IMR-90 (cell line): ENCODE data around the gene TLR6. TPM values are rescaled to one million over a fixed set of nuclear protein-coding genes. Genes with fewer than 3 reads are reported as not detected.

Source experiments
- ATAC-seq: fragments of 200-7000 bp; cut with Tn5 transposase; 2 replicates; pipeline ENCODE4 v1.9.1; 2020; ENCODE audit warnings: low read depth, mild to moderate bottlenecking, moderate library complexity
- BruUV-seq: library from RNA; stranded (reverse); fragments of 400-500 nt; replicated peaks from 2 replicates; lab custom pipeline; 2021; lab: Mats Ljungman, UMichigan
- CTCF ChIA-PET: fragments of 300-600 bp; formaldehyde crosslinking; extraction: SDS; loops from one replicate; lab custom pipeline; 2021; ENCODE audit warnings: antibody characterized with exemption; lab: Yijun Ruan, JAX
- POLR2A ChIA-PET: fragments of 300-600 bp; sonication (Branson Sonifier 250); formaldehyde crosslinking; loops from one replicate; lab custom pipeline; 2022; ENCODE audit warnings: antibody characterized with exemption; ENCODE audit not compliant: unreplicated experiment; lab: Charles Lee
- DNase-seq: peaks from one replicate; pipeline ENCODE4 v3.0.0; 2013
- H2AFZ ChIP-seq: replicated peaks from 2 replicates; pipeline ENCODE3; 2013; ENCODE audit warnings: low read length, mild to moderate bottlenecking; ENCODE audit not compliant: poor library complexity
- H2AK5ac ChIP-seq: 2 replicates; pipeline ENCODE4 v1.6.1; 2013; ENCODE audit warnings: low read depth, low read length, inconsistent platforms
- H2AK9ac ChIP-seq: replicated peaks from 2 replicates; pipeline ENCODE3; 2013; ENCODE audit warnings: mild to moderate bottlenecking, low read depth, low read length, moderate library complexity; ENCODE audit not compliant: poor library complexity
- H2BK120ac ChIP-seq: 2 replicates; pipeline ENCODE4 v1.6.1; 2013; ENCODE audit warnings: low read depth, low read length, inconsistent platforms
- H2BK15ac ChIP-seq: 3 replicates; pipeline ENCODE4 v1.6.1; 2013; ENCODE audit warnings: low read depth, low read length, inconsistent platforms
- H2BK20ac ChIP-seq: 2 replicates; pipeline ENCODE4 v1.6.1; 2013; ENCODE audit warnings: low read depth, mild to moderate bottlenecking, inconsistent platforms, low read length, moderate library complexity
- H2BK5ac ChIP-seq: 2 replicates; pipeline ENCODE4 v1.6.1; 2013; ENCODE audit warnings: mild to moderate bottlenecking, low read depth, low read length, inconsistent platforms; ENCODE audit not compliant: poor library complexity, severe bottlenecking
- H3K14ac ChIP-seq: replicated peaks from 2 replicates; pipeline ENCODE4 v1.6.1; 2013; ENCODE audit warnings: low read depth, low read length, inconsistent platforms
- H3K18ac ChIP-seq: 2 replicates; pipeline ENCODE4 v1.6.1; 2013; ENCODE audit warnings: low read depth, low read length, control low read depth
- H3K23ac ChIP-seq: 2 replicates; pipeline ENCODE4 v1.6.1; 2013; ENCODE audit warnings: low read depth, low read length, inconsistent platforms
- H3K27ac ChIP-seq: 2 replicates; pipeline ENCODE4 v1.5.1; 2013; ENCODE audit warnings: mild to moderate bottlenecking, control low read depth, low read length; ENCODE audit not compliant: insufficient read depth
- H3K27me3 ChIP-seq: 2 replicates; pipeline ENCODE4 v1.6.1; 2013; ENCODE audit warnings: low read length; ENCODE audit not compliant: control insufficient read depth, insufficient read depth
- H3K36me3 ChIP-seq: 2 replicates; pipeline ENCODE4 v1.6.1; 2013; ENCODE audit warnings: low read length, mixed read lengths; ENCODE audit not compliant: control insufficient read depth, insufficient read depth
- H3K4ac ChIP-seq: 2 replicates; pipeline ENCODE4 v1.6.1; 2013; ENCODE audit warnings: low read depth, low read length, inconsistent platforms
- H3K4me1 ChIP-seq: 2 replicates; pipeline ENCODE4 v1.6.1; 2013; ENCODE audit warnings: low read length, mixed read lengths; ENCODE audit not compliant: control insufficient read depth, insufficient read depth
- H3K4me2 ChIP-seq: 2 replicates; pipeline ENCODE4 v1.6.1; 2013; ENCODE audit warnings: low read depth, mild to moderate bottlenecking, control low read depth, low read length, moderate library complexity
- H3K4me3 ChIP-seq: 2 replicates; pipeline ENCODE4 v1.5.1; 2013; ENCODE audit warnings: low read depth, mild to moderate bottlenecking, control low read depth, low read length, moderate library complexity; ENCODE audit not compliant: insufficient read depth
- H3K56ac ChIP-seq: 2 replicates; pipeline ENCODE4 v1.6.1; 2013; ENCODE audit warnings: low read length, inconsistent platforms; ENCODE audit not compliant: insufficient read depth; ENCODE audit errors: extremely low read depth
- H3K79me1 ChIP-seq, 2 experiments: 2 replicates each; pipeline ENCODE4 v1.6.1; 2013; ENCODE audit warnings: low read length in 2 of 2, inconsistent platforms in 1 of 2, low read depth in 1 of 2
- H3K9ac ChIP-seq: 2 replicates; pipeline ENCODE4 v1.6.1; 2013; ENCODE audit warnings: low read depth, low read length, control low read depth
- H3K9me1 ChIP-seq: 2 replicates; pipeline ENCODE4 v1.6.1; 2013; ENCODE audit warnings: low read length, inconsistent platforms; ENCODE audit not compliant: insufficient read depth
- H3K9me3 ChIP-seq: 2 replicates; pipeline ENCODE4 v1.6.1; 2013; ENCODE audit warnings: low read length; ENCODE audit not compliant: control insufficient read depth, insufficient read depth
- H4K20me1 ChIP-seq: 2 replicates; pipeline ENCODE4 v1.6.1; 2013; ENCODE audit warnings: low read length, inconsistent platforms; ENCODE audit not compliant: insufficient read depth
- H4K5ac ChIP-seq: 2 replicates; pipeline ENCODE4 v1.6.1; 2013; ENCODE audit warnings: mild to moderate bottlenecking, low read depth, low read length, control low read depth
- H4K8ac ChIP-seq, 2 experiments: 2 replicates each; pipeline ENCODE4 v1.6.1; 2013; ENCODE audit warnings: low read depth in 2 of 2, low read length in 2 of 2, control low read depth in 1 of 2, inconsistent platforms in 1 of 2
- H4K91ac ChIP-seq: 2 replicates; pipeline ENCODE4 v1.6.1; 2013; ENCODE audit warnings: low read depth, low read length, inconsistent platforms; ENCODE audit not compliant: insufficient read depth
- FOS ChIP-seq: fragments of 150-350 bp; IDR thresholded peaks from 2 replicates; pipeline ENCODE4 v1.6.1; 2016; ENCODE audit warnings: low read depth, low read length
- NFE2L2 ChIP-seq: fragments of 150-350 bp; IDR thresholded peaks from 2 replicates; pipeline ENCODE4 v1.6.1; 2016; ENCODE audit warnings: low read depth, mild to moderate bottlenecking, low read length
- WGBS, 2 experiments: methylation state at CpG; one replicate each; pipeline versions ENCODE4 v1.1.5 to v1.1.7; 2013; ENCODE audit warnings: missing lambda C conversion rate in 2 of 2; ENCODE audit not compliant: insufficient read length in 1 of 2; ENCODE audit errors: extremely low coverage in 2 of 2; 5-methylcytosine and 5-hydroxymethylcytosine counted together
- dilution Hi-C: fragments of 300-500 bp; cut with HindIII; formaldehyde crosslinking; loops from one replicate; pipeline ENCODE4 v1.14.3; 2018; ENCODE audit warnings: low sequenced_read_pairs; ENCODE audit not compliant: unreplicated experiment
- in situ Hi-C: fragments of 300-500 bp; cut with MboI; formaldehyde crosslinking; loops from 3 replicates; pipeline ENCODE4 v1.14.3; 2019; ENCODE audit warnings: low sequenced_read_pairs, inconsistent platforms, mixed read lengths
- intact Hi-C: fragments of 100-400 bp; cut with micrococcal nuclease; formaldehyde crosslinking; loops from 2 replicates; pipeline ENCODE4 v1.10.0; 2022
- polyA plus RNA-seq, 3 experiments: library from polyadenylated mRNA; depleted of rRNA; stranded (reverse); fragments of >200 nt; gene quantifications; 2 replicates each; pipeline ENCODE4 v1.2.3, GENCODE V29; 2012; ENCODE audit warnings: low replicate concordance in 1 of 3
- total RNA-seq: library from RNA; depleted of rRNA; stranded (reverse); fragments of >200 nt; gene quantifications from 2 replicates; pipeline ENCODE4 v1.2.3, GENCODE V29; 2012

Gene TLR6
- total and polyA plus RNA-seq, 2 of the 4 experiments (the other 2 are of a cell fraction), result 1.4 to 3.9 TPM

DNA sequence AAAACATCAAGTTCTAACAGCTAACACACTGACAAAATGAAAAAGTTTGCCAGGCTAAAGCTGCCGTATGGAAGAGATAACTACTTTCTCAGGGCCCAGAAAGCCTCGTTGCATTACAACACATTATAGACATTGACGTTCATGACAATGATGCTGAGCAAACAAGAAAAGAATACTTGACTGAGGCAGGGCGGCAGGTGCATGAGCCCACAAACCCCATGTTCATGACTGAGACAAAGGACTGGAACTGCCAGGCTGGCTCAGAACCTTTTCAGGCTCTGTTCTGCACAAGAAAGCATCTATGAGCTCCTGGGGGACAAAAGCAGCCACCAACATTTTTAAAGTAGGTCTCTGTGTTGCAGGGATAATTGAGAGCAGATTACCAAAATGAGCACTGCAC is 13.6 kb downstream of the TLR6 start:
- Histone ChIP-seq H2BK120ac (no peak overlapping the region), H3K14ac (no peak overlapping the region), H3K9me3 (no peaks in the 10 kb centered on the region), H3K27me3 (no peaks in the 10 kb centered on the region), H3K4me2 (no peak overlapping the region), H2BK5ac (no peak overlapping the region), H3K4me3 (no peak overlapping the region), H3K4me1 (0 out of 2 replicates have a peak, but pooled peaks cover 1% of the 10 kb centered on the region), H2AK9ac (no peak overlapping the region), H3K56ac (no peak overlapping the region), H3K79me1 (no peaks in the 10 kb centered on the region), H3K18ac (no peak overlapping the region), H4K5ac (no peak overlapping the region), H2AFZ (no peak overlapping the region), H3K9ac (no peak overlapping the region), H3K23ac (no peak overlapping the region; the same call in 1 of the 2 replicates), H2AK5ac (no peak overlapping the region), H4K20me1 (no peaks in the 10 kb centered on the region), H3K27ac (no peak overlapping the region), H3K9me1 (no peaks in the 10 kb centered on the region), H3K4ac (no peak overlapping the region), H2BK15ac (no peak overlapping the region), H4K91ac (no peak overlapping the region; the same call in 1 of the 2 replicates), H2BK20ac (no peak overlapping the region), H3K36me3 (no peaks in the 10 kb centered on the region), H4K8ac (no peak overlapping the region)
- in situ Hi-C loops (no loop called here), dilution Hi-C loops (no loop called here), intact Hi-C loops (no loop called here)
- BruUV-seq, result no TSS peak
- POLR2A ChIA-PET, result no interaction called here
- 76% methylated on average over 2 of the region's 4 CpGs; no CpG with 5 or more reads in 1 of the 2 experiments for WGBS, 2 experiments
- DNase-seq (no peak), ATAC-seq (no peak)
- CTCF ChIA-PET, result interaction anchor here (1.2 kb wide), 1 partner anchor 18 kb away, joined by 4 read pairs; no protein-coding TSS in a partner anchor
- TF ChIP-seq FOS (no peak), NFE2L2 (no peak)
